Left forelimb (tissue), 1 donor: ENCODE data around the gene ARL4D.
"Not testable (repeated sequence)": the region's sequence is repeated elsewhere in the genome, so short reads cannot be mapped to it uniquely, and the experiment has no call there.

Source experiments
- DNase-seq: peaks from one replicate; pipeline ENCODE4 v3.0.0-alpha.2; 2018; ENCODE audit warnings: low spot score

Gene ARL4D

GRCh38 chr17:43369986-43370385 lies 28.8 kb upstream of the ARL4D start:
- no peak for DNase-seq

GRCh38 chr17:43371227-43371821 lies 27.5 kb upstream of the ARL4D start:
- DNase-seq = no peak

- no peak for DNase-seq
These were observed 26.4 kb upstream of the ARL4D start for GRCh38 chr17:43372273-43372911.

GRCh38 chr17:43373356-43373755 lies 25.4 kb upstream of the ARL4D start:
- no peak for DNase-seq

GRCh38 chr17:43375915-43376314 lies 22.9 kb upstream of the ARL4D start:
- DNase-seq = not testable (repeated sequence)

GRCh38 chr17:43377056-43377810 lies 21.6 kb upstream of the ARL4D start:
- DNase-seq = no peak

- DNase-seq = no peak
These were observed 20.0 kb upstream of the ARL4D start for GRCh38 chr17:43378766-43379165.

GRCh38 chr17:43380307-43380706 lies 18.5 kb upstream of the ARL4D start:
- no peak for DNase-seq

GRCh38 chr17:43381204-43381603 lies 17.6 kb upstream of the ARL4D start:
- no peak for DNase-seq

- DNase-seq = no peak
These were observed 17.2 kb upstream of the ARL4D start for GRCh38 chr17:43381621-43382020.

GRCh38 chr17:43382776-43383175 lies 16.0 kb upstream of the ARL4D start:
- DNase-seq = no peak

- no peak for DNase-seq
These were observed 15.4 kb upstream of the ARL4D start for GRCh38 chr17:43383372-43383771.

- DNase-seq = no peak
These were observed 14.8 kb upstream of the ARL4D start for GRCh38 chr17:43383826-43384475.

- no peak for DNase-seq
These were observed 14.3 kb upstream of the ARL4D start for GRCh38 chr17:43384476-43384862.

GRCh38 chr17:43385046-43385831 lies 13.6 kb upstream of the ARL4D start:
- DNase-seq = no peak

- peak; percentile 95 for DNase-seq
These were observed 10.3 kb upstream of the ARL4D start for GRCh38 chr17:43388359-43389045.

- DNase-seq = peak; percentile 85
These were observed 9.5 kb upstream of the ARL4D start for GRCh38 chr17:43389046-43389947.

GRCh38 chr17:43392397-43392796 lies 6.4 kb upstream of the ARL4D start:
- no peak for DNase-seq

GRCh38 chr17:43393944-43394482 lies 4.8 kb upstream of the ARL4D start:
- DNase-seq = peak; percentile 93

GRCh38 chr17:43394696-43395095 lies 4.1 kb upstream of the ARL4D start:
- DNase-seq = not testable (repeated sequence)
